HG02571 (cell line): Measurements from ENCODE around the gene CTAGE4.
"Not testable (repeated sequence)": the region's sequence is repeated elsewhere in the genome, so short reads cannot be mapped to it uniquely, and the experiment has no call there.

Experiments
- ATAC-seq: cut with Tn5 transposase; IDR thresholded peaks from one replicate; pipeline ENCODE4 v1.9.1; 2021; ENCODE audit warnings: mild to moderate bottlenecking, moderate library complexity; ENCODE audit not compliant: unreplicated experiment

Gene CTAGE4

GRCh38 chr7:144203086-144203485 lies 19.8 kb downstream of the CTAGE4 start:
- not testable (repeated sequence) for ATAC-seq

DNA sequence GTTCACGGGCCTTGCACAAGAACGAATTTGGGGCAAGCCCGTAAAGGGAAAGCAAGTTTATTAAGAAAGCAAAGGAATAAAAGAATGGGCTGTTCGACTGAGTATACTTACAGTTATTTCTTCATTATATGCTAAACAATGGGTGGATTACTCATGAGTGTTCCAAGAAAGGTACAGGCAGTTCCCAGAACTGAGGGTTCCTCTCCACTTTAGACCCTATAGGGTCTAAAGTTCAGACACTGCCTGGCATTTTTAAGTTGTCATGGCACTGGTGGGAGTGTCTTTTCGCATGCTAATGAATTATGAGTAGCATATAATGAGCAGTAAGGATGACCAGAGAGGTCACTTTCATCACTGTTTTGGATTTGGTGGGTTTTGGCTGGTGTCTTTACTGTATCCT lies 22.0 kb downstream of the CTAGE4 start:
- not testable (repeated sequence) for ATAC-seq

DNA sequence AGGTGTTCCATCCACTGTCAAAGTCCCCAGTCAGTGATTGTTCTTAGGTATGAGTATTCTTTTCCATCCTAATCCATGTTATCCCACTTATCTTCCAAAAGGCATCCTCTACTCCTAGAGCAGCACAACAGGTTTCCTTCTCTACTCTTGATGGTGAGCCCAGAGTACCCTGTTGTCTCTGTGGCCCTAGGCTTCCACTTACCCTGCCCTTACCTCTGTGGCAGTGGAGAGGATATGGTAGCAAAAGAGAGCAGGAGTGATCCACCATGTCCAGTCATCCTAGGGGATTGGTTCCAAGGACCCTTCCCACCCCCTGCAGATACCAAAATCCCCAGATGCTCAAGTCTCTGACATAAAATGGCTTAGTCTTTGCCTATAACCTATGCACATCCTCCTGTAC lies 33.9 kb downstream of the CTAGE4 start:
- ATAC-seq = not testable (repeated sequence)

DNA sequence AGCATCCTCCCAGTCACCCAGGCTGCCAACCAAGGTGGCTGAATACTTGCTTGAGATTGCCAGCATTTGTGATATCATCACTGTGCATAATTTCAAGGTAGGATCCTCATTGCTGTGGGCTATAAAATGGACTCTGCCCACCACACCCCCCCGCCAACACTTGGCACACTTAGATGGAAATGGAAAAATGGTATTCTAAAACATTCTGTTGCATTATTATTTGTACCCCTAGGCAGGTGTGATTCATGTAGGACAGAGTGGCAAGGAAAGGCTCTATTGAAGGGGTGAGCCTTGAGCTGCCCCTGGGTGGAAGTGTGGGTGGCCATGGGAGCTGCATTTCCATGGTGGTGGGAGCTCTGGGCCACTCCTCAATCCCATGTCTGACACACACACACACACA lies 35.3 kb downstream of the CTAGE4 start:
- not testable (repeated sequence) for ATAC-seq

- ATAC-seq = not testable (repeated sequence)
These were observed 35.9 kb downstream of the CTAGE4 start for GRCh38 chr7:144219149-144219548.

DNA sequence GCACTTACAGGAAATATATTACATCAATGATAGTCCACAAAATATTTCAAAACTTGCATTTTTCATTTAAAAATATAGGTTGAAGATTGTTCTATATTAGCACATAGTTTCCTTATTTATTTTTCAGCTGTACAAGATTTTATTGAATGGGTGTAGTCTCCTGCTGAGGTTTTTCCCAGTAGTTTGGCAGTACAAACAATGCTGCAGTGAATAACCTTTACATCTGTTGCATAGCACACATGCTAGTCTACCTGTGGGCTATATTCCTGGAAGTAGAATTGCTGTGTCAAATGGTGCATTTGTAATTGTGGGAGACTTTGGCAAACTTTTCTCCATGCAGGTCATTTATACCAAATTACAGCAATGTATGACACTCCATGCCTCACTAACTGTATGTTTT lies 37.3 kb downstream of the CTAGE4 start:
- not testable (repeated sequence) for ATAC-seq

DNA sequence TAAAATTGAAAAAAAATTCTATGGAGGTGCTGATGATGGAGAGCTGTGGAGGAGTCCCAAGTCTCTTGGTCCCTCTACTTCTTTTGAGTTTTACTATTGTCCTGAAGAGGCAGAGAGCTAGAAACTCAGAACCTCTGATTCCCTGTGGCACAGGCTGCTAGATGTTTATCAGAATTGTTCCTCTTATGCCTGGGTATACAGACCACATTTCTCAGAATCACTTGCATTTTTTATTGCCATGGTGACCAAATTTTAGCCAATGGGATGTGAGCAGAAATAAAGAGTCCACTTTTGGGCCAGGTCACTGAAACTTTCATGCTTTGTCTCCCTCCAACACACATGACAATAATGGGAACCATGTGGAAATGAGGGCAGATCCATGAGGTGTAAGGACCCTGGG lies 40.4 kb downstream of the CTAGE4 start:
- not testable (repeated sequence) for ATAC-seq

DNA sequence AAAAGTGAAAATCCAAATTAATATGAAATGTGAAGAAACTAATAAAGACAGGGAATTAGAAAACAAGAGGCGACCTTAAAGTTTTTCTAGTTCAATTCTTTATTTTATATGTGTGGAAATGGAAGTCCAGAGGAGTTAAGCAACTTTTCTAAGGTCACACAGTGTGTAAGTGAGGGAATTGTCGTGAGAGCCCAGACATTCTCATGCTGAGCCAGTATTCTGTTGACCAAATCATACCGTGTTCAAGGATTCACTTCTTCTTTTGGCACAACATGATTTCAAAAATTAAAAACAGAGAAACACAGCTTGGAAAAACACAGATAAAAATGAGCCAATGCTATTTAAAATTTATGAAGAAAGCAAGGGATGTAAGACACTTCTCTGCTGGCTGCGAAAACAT lies 43.6 kb downstream of the CTAGE4 start:
- ATAC-seq = not testable (repeated sequence)

DNA sequence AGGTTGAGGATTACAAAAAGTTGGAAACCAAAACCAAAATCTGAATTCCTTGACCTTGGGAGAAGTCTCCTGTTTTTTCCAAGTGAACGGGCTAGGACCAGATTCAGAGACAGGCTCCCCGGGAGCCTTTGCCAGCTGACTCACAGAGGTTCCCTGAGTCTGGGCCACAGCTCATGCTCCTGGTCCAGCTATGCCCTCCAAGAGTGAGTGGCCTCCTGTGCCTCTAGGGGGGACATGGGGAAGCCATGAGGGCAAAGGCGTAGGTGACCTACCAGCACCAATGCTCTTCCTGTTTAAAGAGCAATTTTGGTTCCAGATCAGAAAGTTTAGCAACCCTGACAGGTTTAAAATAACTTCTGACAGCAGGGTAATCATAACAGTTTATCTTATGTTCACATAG lies 45.5 kb downstream of the CTAGE4 start:
- ATAC-seq = not testable (repeated sequence)

DNA sequence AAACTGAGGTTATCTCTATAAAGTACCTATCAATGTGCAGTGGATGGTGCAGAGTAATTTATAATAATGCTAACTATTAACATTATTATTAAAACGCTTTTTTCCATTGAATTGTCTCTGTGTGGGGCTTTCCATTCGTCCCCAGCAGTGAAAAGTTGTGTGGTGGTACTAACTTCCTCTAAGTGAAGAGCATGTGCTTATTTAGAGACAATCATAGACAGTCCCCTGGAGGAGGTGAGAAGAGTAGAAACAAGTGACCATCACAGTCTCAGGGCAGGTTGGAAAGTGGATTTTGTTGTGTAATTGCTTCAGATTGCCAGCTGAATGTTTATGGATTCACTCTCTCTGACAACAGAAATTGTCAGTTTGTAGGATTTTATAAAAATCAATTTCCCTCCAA lies 47.8 kb downstream of the CTAGE4 start:
- ATAC-seq = not testable (repeated sequence)

DNA sequence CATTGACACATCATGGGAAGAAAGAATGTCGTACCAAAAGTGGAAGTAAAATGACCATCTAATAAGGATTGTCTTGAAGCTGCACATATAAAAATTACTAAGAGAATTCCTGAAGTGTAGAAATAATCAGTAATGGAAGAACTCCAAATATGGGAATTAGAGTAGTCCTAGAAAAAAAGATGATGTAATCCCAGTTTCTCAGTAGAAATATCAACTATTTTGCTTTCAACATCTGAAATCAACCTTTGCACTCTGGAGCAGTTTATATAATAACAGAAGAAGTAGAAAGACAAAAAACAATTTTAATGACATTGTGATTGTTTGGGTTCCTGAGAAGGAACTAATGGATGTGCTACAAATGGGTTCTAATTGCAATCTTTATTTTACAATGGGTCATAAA lies 49.8 kb downstream of the CTAGE4 start:
- ATAC-seq = not testable (repeated sequence)
